Small intestine (tissue), 7 donors: ENCODE measurements around the gene TCP11L2. TPM values are rescaled to one million over a fixed set of nuclear protein-coding genes. Genes with fewer than 3 reads are reported as not detected.

Experiments
- DNase-seq, 2 donors: peaks; one replicate each; pipeline versions ENCODE4 v3.0.0 to v3.0.0-alpha.2; 2013
- FAIRE-seq: peaks from 2 replicates; lab custom pipeline; 2012; peaks lifted over from hg19 to GRCh38; lab: Jason Lieb, UNC
- H3K27ac ChIP-seq, 3 donors: one replicate each; pipeline ENCODE4 v1.5.1; 2013; ENCODE audit warnings: low read length in 2 of 3, mild to moderate bottlenecking in 2 of 3, control low read depth in 1 of 3, inconsistent platforms in 1 of 3, low read depth in 1 of 3, moderate library complexity in 1 of 3
- H3K27me3 ChIP-seq, 3 donors: one replicate each; pipeline ENCODE4 v1.6.1; 2013; ENCODE audit warnings: low read length in 3 of 3, inconsistent platforms in 1 of 3; ENCODE audit not compliant: control insufficient read depth in 3 of 3, insufficient read depth in 3 of 3
- H3K36me3 ChIP-seq, 3 donors: one replicate each; pipeline ENCODE4 v1.6.1; 2013; ENCODE audit warnings: low read length in 3 of 3, inconsistent platforms in 1 of 3, low read depth in 1 of 3, mild to moderate bottlenecking in 1 of 3, moderate library complexity in 1 of 3; ENCODE audit not compliant: control insufficient read depth in 3 of 3, insufficient read depth in 2 of 3
- H3K4me1 ChIP-seq, 3 donors: one replicate each; pipeline ENCODE4 v1.6.1; 2013; ENCODE audit warnings: low read length in 2 of 3, inconsistent platforms in 1 of 3, low read depth in 1 of 3, mild to moderate bottlenecking in 1 of 3, moderate library complexity in 1 of 3; ENCODE audit not compliant: control insufficient read depth in 3 of 3, insufficient read depth in 2 of 3
- H3K4me3 ChIP-seq, 3 donors: one replicate each; pipeline ENCODE4 v1.5.1; 2013; ENCODE audit warnings: low read length in 3 of 3, control low read depth in 1 of 3, inconsistent platforms in 1 of 3, low read depth in 1 of 3, mild to moderate bottlenecking in 1 of 3, moderate library complexity in 1 of 3
- H3K9me3 ChIP-seq, 2 donors: one replicate each; pipeline ENCODE4 v1.6.1; 2013; ENCODE audit warnings: low read depth in 1 of 2, low read length in 1 of 2; ENCODE audit not compliant: control insufficient read depth in 2 of 2, insufficient read depth in 1 of 2
- WGBS, 3 donors: extraction: QIAGEN DNeasy Blood & Tissue Kit; methylation state at CpG; one replicate each; pipeline ENCODE4 v1.1.7; 2013; 5-methylcytosine and 5-hydroxymethylcytosine counted together
- polyA plus RNA-seq, 4 donors: library from polyadenylated mRNA; stranded (reverse) in 3 of 4; unstranded in 1 of 4; fragments of 200-250 nt in 3 of 4; fragments of 120-200 nt in 1 of 4; gene quantifications; one replicate each; pipeline versions ENCODE4 v1.2.1 to v1.2.3, GENCODE V29; 2013
- donor health status: healthy with polysubstance abuse.
- donor health status: control.
- donor health status: control.
- donor health status: Bipolar disorder and iron deficiency.
- donor health status: healthy.

Gene TCP11L2
- polyA plus RNA-seq, 4 donors = 2.7 to 18.1 (median 5.7) TPM

DNA sequence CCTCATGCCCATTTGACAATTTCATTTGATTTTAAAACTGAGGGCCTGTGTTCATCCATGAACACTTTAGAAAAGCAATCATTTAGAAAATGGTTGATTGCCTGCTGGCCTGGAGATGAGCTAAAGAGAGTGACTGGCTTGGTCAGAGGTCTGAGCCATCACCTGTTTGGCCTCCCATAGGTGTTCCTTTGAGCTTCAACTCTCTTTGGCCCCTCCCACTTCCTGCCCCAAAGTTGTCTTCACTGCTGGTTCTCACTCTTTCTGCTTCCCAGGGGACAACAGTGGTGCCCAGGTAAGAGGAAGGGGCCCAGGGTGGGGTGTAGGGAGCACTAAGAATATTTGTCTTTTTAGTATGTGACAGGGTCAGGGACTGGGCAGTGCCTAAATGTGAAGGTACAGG lies 4.9 kb upstream of the TCP11L2 start:
- Histone ChIP-seq H3K36me3 (no peaks in the 10 kb centered on the region), H3K4me1 (no peaks in the 10 kb centered on the region), H3K27me3 (no peaks in the 10 kb centered on the region), H3K9me3 (no peaks in the 10 kb centered on the region), H3K27ac (no peak overlapping the region), H3K4me3 (no peak overlapping the region)
- FAIRE-seq (no peak), DNase-seq (no peak)

DNA sequence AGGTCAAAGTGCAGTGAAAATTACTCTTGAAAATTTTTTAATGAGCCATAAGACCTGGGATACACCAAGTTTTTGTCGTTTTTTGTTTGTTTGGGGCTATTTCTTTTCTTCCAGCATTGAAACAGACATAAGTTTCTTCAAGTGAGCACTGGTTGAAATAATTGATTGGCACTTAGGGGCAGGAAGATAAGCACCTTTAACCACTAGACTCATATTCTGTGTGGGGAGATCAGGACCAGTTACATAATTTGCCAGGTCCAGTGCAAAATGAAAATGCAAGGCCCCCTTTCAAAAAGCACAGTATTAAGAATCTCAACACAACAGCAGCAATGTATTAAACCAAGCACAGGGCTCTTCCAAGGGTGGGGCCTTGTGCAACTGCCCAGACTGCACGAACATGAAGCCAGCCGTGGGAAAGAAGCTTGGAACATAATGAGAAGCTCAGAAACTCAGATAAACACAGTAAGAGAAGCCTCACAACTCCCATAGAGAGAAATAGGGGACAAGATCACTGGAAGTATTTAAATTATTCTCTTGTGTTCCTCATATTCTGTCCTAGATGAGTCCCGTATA lies 3.2 kb upstream of the TCP11L2 start:
- 31 to 53% (median 42%) methylated on average over 4 of the region's 4 CpGs for WGBS, 3 donors
- Histone ChIP-seq H3K36me3 (no peaks in the 10 kb centered on the region), H3K4me1 (peaks cover 3 to 8% (median 4%) of the 10 kb centered on the region in 3 donors), H3K4me3 (no peak overlapping the region), H3K9me3 (no peaks in the 10 kb centered on the region), H3K27me3 (no peaks in the 10 kb centered on the region), H3K27ac (no peak overlapping the region)
- no peak for FAIRE-seq
- DNase-seq = no peak

DNA sequence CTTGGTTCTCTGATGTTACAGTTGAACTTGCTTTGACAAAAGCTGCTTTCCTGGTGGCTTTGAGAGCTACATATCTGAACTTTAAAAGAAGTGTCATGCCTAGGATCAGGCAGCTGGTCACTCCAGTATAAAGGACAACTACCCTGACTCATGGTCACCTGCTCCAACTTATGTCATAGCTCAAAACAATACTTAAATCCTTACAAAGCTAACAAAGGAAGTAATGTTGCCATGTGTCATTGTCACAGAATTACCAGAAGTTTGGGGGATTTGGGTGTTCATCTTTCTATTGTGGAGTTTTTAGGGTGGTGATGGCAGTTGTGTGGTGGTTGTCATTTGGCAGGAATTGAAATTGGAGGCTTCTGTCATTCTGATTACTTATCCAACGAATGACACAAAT lies 1.8 kb upstream of the TCP11L2 start:
- 57 to 58% (median 58%) methylated on average over 1 of the region's 1 CpG for WGBS, 3 donors
- Histone ChIP-seq H3K4me1 (peaks cover 3 to 8% (median 4%) of the 10 kb centered on the region in 3 donors), H3K9me3 (no peaks in the 10 kb centered on the region), H3K27ac (peak overlapping the region in 1 of 3 donors; percentile 94), H3K36me3 (no peaks in the 10 kb centered on the region), H3K27me3 (no peaks in the 10 kb centered on the region), H3K4me3 (no peak overlapping the region)
- no peak for FAIRE-seq
- peak in 1 of 2 donors; percentile 44 for DNase-seq

DNA sequence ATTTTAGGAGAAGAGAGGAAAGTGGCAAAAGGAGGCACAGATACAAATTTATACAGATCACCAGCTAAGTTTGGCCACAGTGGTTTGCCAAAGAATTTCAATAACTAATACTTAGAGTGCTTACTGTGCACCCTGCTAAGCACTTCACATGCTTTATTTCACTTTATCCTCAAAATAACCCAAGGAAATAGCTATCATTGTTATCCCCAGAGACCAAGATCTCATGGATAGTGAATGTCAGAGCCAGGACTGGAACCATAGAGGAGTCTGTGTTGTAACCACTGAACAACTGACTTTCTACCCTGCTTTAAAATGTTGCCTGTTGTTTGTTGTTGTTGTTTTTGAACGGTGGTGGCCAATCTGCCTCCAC lies 1.3 kb upstream of the TCP11L2 start:
- Histone ChIP-seq H3K4me1 (peaks cover 3 to 8% (median 4%) of the 10 kb centered on the region in 3 donors), H3K27me3 (no peaks in the 10 kb centered on the region), H3K36me3 (no peaks in the 10 kb centered on the region), H3K9me3 (no peaks in the 10 kb centered on the region), H3K4me3 (no peak overlapping the region), H3K27ac (peak overlapping the region; percentile 94 to 99 (median 95))
- FAIRE-seq = no peak
- 2 to 14% (median 4%) methylated on average over 1 of the region's 1 CpG for WGBS, 3 donors
- no peak for DNase-seq

DNA sequence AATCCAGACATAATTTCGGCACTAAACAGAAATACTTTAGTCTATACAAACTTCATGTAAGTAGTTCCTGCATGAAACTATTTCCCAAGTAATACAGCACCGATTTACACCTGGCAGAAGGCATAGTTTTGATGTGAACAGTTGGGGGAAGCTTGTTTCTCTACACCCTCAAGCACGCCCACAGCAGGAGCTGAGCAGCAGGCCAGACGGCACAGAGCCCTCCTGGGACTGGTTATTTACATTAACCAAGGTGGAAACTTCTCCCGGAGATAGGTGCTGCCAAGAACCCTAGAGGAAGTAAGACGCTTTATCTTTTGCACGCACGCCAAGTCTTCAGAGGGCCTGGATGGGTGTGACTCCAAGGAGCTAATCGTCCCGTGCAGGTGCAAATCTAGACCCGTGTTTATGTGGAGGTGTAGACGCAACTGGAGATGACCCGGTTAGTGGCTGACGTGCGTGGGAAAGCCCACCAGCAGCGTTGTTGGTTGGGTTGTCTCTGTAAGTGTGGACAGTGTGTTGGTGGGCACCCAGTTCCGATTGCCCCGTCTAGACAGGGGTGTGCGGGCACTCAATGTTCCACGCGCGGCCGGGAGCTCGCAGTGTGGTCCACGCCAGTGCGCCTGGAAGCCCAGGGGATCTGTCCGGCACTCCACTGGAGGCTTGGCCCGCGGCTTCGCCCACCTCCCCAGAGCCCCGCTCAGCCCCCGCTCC lies 767 bp upstream of the TCP11L2 start:
- peak overlapping the region; percentile 94 to 99 (median 95) for H3K27ac ChIP-seq
- H3K27me3 ChIP-seq = no peaks in the 10 kb centered on the region
- DNase-seq (peak; percentile 90 to 97), FAIRE-seq (no peak)
- 1% methylated on average over 28 to 32 of the region's 32 CpGs for WGBS, 3 donors
- peak overlapping the region; percentile 59 to 85 (median 75) for H3K4me3 ChIP-seq
- H3K4me1 ChIP-seq = peaks cover 3 to 10% (median 4%) of the 10 kb centered on the region in 3 donors
- H3K36me3 ChIP-seq = no peaks in the 10 kb centered on the region
- H3K9me3 ChIP-seq = no peaks in the 10 kb centered on the region

DNA sequence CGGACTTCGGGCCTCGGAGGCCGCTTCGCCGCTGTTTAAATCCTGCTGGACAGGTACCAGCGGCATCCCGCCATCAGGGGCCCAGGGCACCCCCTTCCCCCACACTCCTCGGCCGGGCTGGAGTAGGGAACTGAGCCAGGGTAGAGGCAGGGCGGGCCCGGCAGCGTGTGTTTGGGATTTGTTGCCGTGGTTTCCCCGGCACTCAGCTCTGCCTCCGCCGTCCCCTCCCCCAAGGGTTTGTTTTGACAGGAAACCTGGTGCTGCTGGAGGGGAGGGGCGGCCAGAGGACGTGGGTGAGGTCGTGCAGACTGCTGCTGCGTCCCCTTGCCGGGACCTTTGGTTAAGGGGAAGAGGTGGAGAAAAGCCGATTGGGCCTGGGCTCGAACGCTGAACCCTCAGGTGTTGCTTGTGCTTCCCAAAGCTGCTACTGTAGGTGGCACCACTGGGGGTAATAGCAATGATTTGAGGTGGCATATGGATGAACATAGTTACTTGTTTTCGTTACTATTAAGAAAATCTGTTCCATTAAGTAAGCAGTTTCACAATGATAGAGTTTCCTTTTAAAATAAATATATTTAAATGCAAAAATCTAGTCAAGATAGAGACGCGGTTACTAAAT lies 778 bp downstream of the TCP11L2 start:
- FAIRE-seq (no peak), DNase-seq (peak; percentile 61 to 86)
- WGBS, 3 donors = 4 to 5% (median 5%) methylated on average over 23 to 28 of the region's 28 CpGs
- no peaks in the 10 kb centered on the region for H3K9me3 ChIP-seq
- no peaks in the 10 kb centered on the region for H3K36me3 ChIP-seq
- peaks cover 3 to 18% (median 4%) of the 10 kb centered on the region in 3 donors for H3K4me1 ChIP-seq
- peak overlapping the region; percentile 86 to 94 (median 88) for H3K27ac ChIP-seq
- H3K4me3 ChIP-seq = peak overlapping the region; percentile 75 to 97 (median 85)
- no peaks in the 10 kb centered on the region for H3K27me3 ChIP-seq

DNA sequence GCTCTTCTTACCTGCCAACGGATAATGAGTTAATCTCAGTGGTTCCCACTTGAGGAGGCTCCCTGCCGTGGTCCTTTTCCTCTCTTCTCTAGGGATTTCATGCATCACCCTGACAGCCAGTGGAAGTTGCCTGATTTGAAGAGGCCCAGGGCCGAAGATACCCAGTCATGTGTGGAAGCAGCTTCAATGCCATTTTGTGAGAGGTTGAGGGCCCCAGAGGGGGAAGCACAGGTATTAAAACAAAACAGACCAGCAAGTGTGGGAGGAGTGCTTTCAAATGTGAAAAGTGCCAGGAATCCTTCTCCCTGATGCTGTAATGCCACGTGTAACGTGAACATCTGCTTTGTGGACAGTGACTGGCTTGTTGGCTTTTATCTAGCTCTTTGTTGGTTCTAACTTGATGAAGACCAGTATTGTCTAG lies 1.5 kb downstream of the TCP11L2 start:
- no peaks in the 10 kb centered on the region for H3K27me3 ChIP-seq
- H3K9me3 ChIP-seq = no peaks in the 10 kb centered on the region
- peak overlapping the region in 2 of 3 donors; percentile 11 to 97 for H3K4me3 ChIP-seq
- 47 to 51% (median 48%) methylated on average over 5 of the region's 5 CpGs for WGBS, 3 donors
- DNase-seq (peak in 1 of 2 donors; percentile 42), FAIRE-seq (no peak)
- H3K27ac ChIP-seq = peak overlapping the region in 2 of 3 donors; percentile 53 to 88
- H3K36me3 ChIP-seq = no peaks in the 10 kb centered on the region
- peaks cover 3 to 22% (median 4%) of the 10 kb centered on the region in 3 donors for H3K4me1 ChIP-seq

DNA sequence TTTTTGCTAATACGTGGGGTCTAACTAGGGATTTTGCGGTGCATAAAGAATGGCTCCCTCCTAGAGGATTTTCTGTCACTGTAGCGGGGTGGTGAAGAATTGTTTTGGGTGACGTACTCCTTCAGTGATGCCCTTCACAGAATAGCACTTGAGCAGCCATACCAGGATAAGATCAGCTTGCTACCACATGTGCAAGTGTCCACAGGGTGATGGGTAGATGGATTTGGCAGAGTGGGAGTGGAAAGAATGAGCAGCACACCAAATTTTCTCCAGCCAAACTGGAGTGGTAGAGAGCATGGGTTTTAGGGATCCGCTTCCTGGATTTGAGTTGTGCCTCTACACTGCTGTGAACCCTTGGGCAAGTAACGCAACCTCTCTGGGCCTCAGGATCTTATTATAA lies 2.3 kb downstream of the TCP11L2 start:
- Histone ChIP-seq H3K9me3 (no peaks in the 10 kb centered on the region), H3K4me3 (no peak overlapping the region), H3K36me3 (no peaks in the 10 kb centered on the region), H3K27me3 (no peaks in the 10 kb centered on the region), H3K4me1 (peaks cover 3 to 25% (median 4%) of the 10 kb centered on the region in 3 donors), H3K27ac (no peak overlapping the region)
- 93 to 96% (median 95%) methylated on average over 6 of the region's 6 CpGs for WGBS, 3 donors
- DNase-seq (no peak), FAIRE-seq (no peak)
